Measurements from ENCODE around the gene TLE6.

GRCh38 chr19:2982561-2982960 lies 5.2 kb downstream of the TLE6 start:
- no peak for TF ChIP-seq NFE2L2 (IDR thresholded peaks at IDR 0.05; ENCODE audit: low read length)
- TF ChIP-seq NCOA2 (CRISPR knock-in tag; IDR thresholded peaks at IDR 0.05) = no peak
- no peak for TF ChIP-seq ZNF597 (CRISPR knock-in tag; IDR thresholded peaks at IDR 0.05)
- no peak for TF ChIP-seq LBX2 (CRISPR knock-in tag; IDR thresholded peaks at IDR 0.05; ENCODE audit: borderline replicate concordance)
- no peak for TF ChIP-seq NBN (conservative IDR thresholded peaks at IDR 0.05)
- TF ChIP-seq USF2 (IDR thresholded peaks at IDR 0.05; ENCODE audit: low read depth, low read length) = no peak
- TF ChIP-seq USF2 (CRISPR knock-in tag; IDR thresholded peaks at IDR 0.05; ENCODE audit: borderline replicate concordance) = no peak
- TF ChIP-seq MED1 (CRISPR knock-in tag; IDR thresholded peaks at IDR 0.05) = no peak
- TF ChIP-seq RAD21 (CRISPR knock-in tag; IDR thresholded peaks at IDR 0.05) = no peak
- no peak for TF ChIP-seq CTCF (CRISPR knock-in tag; IDR thresholded peaks at IDR 0.05)
- no peak for TF ChIP-seq MAZ (IDR thresholded peaks at IDR 0.05; ENCODE audit: borderline replicate concordance, low read depth, low read length)
- TF ChIP-seq MAZ (CRISPR knock-in tag; IDR thresholded peaks at IDR 0.05; ENCODE audit: low read depth) = no peak
- TF ChIP-seq EZH2 (conservative IDR thresholded peaks at IDR 0.05; ENCODE audit: low read depth, low read length) = no peak
- TF ChIP-seq SNAI1 (CRISPR knock-in tag; IDR thresholded peaks at IDR 0.05; ENCODE audit: borderline replicate concordance) = no peak
- TF ChIP-seq FOSL2 (CRISPR knock-in tag; IDR thresholded peaks at IDR 0.05) = no peak

All from HepG2 (cell line).